ENCODE data around the gene GLDN.

Gene GLDN

DNA sequence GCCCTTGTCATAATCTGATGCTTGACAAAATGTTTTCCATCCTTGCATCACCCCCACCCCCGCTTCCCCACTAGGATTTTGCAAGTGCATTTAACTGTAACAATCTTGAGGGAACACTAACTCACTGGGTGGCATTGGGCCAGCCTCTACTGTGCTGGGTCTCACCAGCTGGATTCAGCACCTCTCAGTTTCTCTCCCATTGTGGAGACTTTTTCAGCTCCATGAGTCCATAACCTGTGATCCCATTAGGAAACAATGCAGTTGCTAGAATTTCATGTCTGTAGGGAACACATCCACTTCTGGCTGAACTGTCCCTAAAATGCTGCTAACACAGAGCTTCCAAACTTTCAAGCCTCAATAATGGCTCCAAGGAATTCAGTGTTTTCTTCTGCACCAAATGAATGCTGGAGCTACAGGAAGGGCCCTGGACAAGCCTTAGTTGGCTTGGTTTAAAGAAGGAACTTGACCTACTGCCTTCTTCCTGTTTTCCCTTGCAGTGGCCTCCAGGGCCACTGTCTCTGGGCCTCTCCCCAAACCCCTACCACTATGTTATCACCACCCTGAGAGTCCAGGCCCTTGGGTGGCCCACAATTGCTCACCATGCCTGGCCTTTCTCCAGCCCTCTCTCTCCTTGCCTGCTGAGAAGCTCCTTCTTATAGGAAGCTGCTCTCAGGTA is 18.7 kb upstream of the GLDN start:
- no peak for DNase-seq (ENCODE audit: low spot score)

DNA sequence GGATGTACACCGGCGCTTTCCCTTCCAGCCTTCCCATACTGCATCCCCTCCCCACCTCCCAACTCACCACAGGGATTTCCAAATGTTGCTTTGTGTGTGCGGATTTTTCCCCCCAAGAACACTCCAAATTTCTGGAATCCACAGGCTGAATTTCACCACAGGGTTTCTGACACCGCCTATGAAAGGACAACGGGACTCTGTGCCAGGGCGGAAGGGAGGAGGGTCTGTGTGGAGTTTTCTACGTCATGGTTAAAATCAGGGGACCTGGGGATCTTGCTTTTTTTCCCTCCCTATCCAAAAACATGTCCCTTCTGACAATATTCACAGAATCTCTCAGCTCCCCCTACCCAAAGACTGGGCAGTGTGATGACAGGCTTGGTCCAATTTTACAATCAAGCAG is 17.7 kb upstream of the GLDN start:
- DNase-seq (ENCODE audit: low spot score) = no peak

DNA sequence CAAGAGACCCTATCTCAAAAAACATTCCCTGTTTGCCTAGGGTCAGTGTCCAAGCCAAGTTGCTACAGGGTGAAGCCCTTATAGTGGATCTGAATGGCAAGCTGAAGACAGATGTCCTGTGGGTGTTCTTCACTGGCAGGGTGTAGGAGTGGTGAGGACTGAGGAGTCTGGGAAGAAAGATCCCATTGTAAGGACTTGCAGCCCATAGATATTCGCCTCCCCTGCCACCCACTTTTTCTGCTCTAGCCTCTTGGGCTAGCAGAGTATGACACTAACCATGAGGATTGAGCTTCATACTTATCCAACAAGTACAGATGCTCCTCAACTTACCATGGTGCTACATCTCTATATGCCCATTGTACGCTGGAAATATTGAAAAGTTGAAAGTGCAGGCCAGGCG is 16.3 kb upstream of the GLDN start:
- DNase-seq (ENCODE audit: low spot score) = no peak

DNA sequence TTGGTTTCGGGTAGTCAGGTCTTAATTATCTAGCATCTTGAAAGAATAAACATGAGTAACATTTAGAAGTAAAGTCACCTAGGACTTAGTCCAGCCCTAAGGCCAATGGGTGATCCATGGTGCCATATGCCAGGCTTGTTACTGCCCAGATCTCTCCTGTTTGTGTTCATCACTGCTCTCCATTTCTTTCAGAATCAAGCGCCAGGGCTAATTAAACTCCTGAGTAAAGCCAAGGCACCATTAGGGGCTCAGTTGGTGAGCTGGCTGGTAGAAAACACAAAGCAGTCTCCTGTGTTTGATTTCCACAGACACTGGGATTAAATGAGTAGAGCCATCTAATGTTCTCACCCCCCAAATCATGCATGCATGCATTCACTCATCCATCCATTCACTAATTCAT is 14.4 kb upstream of the GLDN start:
- no peak for DNase-seq (ENCODE audit: low spot score)

DNA sequence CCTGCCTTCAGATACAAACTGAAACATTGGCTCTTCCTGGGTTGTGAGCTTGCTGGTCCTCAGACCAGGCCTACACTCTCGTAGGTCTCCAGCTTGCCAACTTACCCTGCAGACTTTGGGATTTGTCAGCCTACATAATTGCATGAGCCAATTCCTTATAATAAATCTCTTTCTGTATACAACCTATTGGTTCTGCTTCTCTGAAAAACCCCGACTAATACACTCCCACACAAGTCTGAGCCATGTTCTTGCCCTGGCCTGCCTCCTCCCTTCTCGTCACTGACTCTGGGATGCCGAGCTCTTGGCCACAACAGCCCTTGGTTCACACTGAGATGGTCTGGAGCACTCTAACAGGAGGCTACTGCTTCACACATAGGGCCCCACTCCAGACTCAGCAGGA is 12.5 kb upstream of the GLDN start:
- DNase-seq (ENCODE audit: low spot score) = no peak

DNA sequence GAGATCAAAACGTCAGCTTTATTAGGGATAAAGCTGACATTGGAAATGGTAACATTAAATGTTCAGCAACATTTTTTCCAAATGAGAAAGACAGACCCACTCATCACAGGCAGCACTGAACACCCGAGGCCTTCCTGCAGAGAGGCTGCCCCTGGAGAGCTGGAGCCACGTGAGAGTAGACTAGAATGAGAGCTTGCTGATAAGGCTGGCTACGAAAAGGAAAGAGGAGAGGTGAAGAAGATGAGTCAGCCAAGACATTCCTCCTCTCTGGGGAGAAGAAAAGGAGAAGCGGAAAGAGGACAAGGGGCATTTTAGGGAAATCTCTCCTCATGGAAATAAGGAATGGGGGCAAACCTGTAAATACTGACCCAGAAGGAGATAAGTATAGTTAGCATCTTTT is 10.3 kb upstream of the GLDN start:
- no peak for DNase-seq (ENCODE audit: low spot score)

DNA sequence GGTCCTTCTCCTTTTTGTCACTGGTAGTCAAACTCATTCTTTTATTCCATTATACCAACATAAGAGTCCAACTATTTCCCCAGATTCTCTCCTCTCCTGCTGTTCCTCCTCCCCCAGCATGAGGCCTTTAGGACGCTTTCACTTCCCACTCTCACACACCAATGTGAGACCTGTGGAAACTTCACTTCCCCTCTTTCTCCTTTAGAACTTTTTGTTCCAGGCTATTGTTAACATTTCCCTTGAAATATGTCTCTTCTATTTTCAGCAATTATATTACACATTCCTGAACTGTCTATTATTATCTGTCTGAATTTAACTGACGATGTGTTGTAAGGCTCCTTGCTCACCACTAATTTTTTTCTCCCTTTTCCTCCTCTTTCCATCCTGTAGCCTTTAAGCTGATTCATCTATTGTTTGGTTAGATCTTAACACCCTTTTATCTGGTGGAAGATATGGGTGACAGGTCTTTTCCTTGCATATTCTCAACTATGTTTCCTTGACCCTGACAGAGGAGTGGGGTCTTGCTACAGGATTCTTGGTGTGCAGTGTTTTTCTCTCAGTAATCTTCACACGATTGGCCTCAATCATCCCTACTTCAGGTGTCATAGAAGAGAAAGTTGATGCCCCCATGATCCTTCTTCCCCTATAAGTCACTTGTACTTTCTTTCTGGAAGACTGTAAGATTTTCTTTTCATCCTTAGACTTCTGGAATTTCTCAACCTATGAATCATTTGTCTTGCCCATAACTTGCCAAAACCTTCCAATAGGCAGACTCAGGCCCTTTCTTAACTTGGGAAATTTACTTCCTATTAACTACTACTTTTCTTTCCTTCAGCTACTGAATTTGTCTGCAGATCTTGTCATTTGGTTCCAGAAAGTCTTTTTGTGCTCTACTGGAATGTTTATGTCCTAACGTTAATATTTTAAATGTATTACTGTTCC is 9.0 kb upstream of the GLDN start:
- DNase-seq (ENCODE audit: low spot score) = no peak

DNA sequence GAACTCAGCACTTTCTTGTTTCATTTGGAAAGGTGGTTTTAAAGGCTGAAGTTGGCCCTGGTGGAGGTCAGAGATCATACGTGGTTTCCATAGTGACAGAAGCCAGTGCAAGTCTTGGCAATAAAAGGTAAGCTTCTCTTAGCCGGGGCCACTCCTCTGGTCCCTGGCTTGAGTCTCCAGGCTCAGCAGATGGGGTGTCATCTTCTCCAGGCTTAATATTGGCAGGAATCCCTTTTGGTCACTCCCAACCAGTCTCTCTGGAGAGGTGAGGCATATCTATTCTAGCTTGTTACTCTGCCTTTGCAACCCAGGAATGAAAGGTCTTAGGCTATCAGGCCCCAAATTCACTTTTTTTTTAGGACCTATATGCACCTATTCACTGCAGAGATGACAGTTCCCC is 7.9 kb upstream of the GLDN start:
- DNase-seq (ENCODE audit: low spot score) = no peak

DNA sequence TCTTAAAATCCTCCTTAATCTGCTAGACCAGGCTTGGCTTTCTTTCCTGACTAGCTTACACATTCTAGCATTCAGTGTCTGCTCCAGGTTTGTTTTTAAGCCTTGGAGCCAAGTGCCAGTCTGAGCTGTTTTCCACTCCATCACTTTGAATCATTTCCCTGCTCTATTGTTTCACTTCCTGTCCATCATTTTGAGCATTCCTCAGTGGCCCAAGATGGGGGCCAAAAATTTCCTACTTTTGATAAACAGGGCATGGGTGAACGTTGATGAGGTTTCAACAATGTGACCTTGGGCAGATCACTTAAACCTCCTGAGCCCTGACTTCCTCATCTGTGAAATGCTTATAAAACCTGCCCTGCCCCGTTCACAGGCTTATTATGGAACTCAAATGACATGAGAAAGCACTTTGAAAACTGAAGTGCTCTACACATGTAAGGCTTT is 7.4 kb upstream of the GLDN start:
- DNase-seq (ENCODE audit: low spot score) = no peak

DNA sequence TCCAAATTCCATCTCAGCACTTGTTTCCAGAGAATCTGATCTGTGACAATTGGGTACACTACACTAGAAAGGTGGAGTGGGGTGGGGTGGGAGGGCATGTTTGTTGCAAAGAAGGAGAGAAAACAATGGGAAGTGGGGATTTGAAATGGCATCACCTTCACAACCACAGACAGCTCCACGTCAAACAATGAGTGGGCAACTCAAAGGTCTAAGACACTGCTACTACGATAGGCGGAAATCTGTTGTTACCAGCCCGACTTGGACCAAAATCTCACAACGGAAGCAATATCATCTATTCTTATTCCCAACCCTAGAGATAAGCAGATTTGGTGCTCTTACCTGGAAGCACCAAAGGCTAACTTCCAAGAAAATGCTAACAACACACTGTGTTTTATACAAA is 6.4 kb upstream of the GLDN start:
- DNase-seq (ENCODE audit: low spot score) = no peak

DNA sequence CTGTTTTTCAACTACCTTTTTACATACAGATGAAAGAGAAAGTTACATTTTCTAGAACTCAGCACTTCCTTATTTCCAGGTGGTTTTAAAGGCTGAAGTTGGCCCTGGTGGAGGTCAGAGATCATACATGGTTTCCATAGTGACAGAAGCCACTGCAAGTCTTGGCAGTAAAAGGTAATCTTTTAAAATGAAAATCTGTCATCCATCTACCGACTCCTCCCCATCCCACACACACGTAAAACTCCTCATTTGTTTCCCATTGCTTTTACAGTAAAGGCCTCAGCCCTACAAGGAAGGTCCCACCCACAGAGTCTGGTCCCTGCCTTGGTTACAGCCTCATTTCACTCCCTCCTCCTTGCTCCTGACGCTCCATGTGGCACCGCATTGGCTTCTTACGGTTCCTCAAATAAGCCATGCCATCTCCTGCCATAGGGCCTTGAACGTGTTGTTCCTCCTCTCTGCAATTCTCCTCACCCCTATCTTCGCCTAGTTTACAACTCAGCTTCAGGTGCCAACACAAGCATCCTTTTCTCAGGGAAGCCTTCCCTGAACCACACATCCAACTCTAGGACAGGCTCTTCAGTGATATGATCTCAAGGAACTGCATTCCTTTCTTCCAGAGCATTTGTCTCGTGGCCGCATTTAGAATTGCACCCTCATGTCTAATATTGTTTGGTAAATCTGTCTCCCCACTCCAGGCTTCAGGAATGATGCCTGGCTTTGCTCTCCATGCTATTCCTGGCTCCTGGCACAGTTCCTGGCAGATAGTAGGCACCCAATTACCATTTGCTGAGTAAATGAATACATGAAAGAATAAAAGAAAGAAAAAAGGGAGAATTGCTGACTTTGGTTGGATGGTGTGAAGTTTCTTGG is 5.7 kb upstream of the GLDN start:
- no peak for DNase-seq (ENCODE audit: low spot score)

DNA sequence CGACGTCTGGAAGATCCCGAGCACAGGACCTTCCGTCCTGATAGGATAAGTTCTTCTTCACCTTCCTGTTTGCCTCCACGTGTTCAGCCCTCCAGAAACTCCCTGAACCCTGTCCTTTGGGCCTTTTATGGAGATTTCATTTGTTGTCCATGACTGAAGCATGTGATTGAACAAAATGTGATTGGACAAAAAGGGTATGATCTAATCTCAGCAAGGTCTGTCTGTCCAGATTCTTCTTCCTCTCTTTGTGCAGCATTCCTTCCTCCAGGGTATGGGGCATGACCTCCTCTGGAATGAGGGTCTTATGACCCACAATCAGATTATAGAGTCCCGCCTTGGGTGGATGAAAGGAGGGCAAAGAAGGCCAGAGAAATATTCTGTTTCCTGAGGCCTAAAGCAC is 3.0 kb upstream of the GLDN start, which contains the start of gene CYP19A1:
CYP19A1 (minus strand) TSS at position 101 of the 400 bp plus-strand sequence. CDS start 95,684 bp downstream, outside the sequence.
- DNase-seq (ENCODE audit: low spot score) = no peak

DNA sequence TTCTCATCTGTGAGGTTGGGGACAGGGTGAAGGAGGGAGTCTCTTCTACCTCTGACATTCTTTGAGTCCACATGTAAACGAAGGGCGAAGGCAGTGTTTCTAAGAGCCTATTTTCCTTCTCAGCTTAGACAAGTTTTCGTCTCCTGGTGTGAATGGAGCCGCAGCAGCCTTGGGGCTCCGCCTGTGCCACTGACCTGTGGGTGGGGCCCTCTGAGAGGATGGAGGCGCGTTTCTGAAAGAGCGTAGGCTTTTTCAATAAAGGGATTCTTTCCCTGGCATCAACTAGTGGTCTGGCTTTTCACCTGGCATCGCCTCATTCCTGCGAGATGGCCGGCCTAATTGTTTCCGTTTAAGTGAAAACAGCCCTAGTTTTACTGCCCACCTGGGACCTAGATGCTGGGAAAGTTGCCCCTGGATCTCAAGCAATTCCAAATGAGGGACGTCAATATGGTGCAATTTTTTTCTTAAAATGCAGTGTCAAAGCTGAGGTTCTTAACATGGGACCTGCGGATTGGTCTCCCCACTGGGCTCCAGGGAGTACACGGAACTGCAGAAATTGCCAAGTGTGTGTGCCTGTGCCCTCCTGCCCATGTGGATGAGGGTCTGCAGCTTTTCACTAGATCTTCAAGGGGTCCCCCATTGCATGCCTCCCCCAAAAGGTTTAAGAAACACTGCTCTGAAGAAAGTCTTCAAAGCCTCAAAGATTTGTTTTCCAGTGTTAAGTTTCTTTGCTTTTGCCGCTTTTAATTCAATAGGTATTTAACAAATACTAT is 958 bp downstream of the GLDN start:
- DNase-seq (ENCODE audit: low spot score) = no peak

DNA sequence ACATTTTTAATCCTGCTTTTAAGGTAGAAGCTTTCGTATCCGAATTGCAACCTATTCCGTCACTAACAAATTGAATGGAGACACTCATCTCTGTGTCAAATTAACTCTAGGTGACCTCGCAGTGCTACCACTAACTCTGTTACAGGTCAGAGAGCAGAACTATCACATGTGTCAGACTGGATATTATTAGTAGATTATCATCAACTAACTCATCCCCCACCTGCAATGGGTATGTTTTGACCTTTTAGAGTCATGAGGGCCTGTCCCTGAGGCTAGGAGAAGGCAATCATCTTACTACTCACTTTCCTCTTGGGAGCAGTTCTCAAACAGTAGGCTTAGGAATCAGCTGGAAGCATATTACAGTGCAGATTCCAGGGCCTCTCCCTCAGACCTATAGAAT is 2.0 kb downstream of the GLDN start:
- no peak for DNase-seq (ENCODE audit: low spot score)

DNA sequence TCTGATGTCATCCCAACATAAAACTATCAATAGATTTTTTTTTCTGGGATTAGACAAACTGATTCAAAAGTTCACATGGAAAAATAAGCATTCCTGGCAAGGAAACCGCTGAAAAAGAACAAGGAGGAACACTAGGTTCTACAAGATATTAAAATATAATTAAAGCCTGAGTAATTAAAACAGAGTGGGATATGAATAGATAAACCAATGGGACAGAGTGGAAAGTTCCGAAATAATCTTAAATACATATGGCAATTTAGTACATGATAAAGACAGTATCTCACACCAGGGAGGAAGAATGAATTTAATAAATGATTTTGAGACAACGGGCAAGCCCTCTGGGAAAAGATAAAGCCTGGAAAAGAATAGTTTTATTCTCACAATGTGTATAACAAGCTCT is 4.7 kb downstream of the GLDN start:
- no peak for DNase-seq (ENCODE audit: low spot score)

DNA sequence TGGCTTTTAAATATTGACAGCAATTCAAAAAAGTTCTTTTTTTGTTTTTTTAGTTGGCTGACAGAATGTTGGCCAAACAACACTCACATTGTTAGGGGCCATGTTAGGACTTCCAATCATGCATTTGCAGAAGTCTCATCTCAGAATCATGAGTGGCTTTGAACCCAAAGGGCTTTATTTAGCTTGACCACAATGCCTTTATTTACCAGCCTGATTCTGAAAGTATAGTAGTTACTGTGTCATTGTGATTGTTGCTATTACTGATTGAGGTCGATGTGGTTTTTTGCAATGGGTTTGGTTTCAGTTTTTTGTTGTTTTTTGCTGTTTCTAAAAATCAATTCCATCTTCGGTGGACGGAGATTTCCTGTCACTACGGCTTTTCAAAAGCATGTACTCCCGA is 7.2 kb downstream of the GLDN start:
- peak; percentile 87 for DNase-seq (ENCODE audit: low spot score)

DNA sequence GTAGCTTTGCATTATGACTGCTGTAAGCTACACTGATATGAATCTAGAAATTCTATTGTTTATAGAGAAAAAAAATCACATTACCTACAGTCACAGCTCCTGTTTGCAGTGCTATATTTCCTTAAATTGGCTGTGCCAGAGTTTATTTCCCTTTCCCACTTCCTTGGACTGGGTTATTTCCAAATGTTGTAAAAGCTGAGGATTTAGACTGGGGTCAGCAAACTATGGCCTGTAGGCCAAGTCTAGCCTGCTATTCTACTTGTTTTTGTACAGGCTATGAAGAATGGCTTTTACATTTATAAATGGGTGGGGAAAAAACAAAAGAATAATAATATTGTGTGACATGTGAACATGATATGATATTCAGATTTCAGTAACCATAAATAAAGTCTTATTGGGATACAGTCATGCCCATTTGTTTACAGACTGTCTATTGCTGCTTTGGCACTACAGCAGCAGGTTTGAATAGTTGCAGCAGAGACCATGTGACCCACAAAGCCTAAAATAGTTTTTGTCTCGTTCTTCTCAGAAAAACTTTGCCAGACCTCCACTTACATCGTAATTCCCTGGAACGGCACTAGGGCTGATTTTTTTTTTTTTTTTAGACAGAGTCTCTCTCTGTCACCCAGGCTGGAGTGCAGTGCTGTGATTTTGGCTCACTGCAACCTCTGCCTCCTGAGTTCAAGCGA is 7.8 kb downstream of the GLDN start:
- no peak for DNase-seq (ENCODE audit: low spot score)

DNA sequence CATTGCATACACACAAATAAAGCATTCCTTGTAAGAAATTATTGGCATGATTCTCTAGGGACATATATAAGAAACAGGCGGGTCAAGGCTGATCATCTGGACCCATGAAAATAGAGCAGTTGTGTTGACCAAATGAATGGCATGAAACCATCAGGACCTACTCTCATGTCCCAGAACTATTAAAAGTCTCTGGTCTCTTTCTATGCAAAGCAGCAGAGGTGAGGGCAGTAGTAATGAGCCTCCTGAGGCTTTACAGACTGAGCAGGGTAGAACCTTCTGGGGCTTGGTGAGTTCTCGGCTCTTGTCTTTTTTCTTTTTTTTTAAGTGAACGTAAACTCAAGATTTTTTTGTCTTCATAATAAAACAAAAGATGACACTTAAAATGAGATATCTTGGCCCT is 9.3 kb downstream of the GLDN start:
- no peak for DNase-seq (ENCODE audit: low spot score)

DNA sequence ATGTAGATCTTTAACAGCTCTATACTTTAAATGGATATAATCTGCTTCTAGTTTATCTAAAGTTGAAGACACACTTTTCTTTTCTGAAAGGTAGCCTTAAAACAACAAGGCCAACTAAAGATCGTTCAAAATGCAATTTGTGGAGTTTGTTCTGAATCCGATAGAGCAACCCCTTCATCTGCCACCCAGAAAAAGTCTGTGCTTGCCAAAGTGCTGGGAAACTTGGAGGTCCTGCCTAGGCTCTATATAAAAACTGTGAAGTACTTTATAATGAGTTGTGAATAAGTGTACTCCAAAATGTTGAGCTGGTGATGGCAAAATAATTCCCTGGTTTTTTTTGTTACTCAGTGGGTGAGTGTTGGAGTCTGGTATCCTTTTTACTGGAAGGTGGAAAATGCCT is 12.5 kb downstream of the GLDN start:
- no peak for DNase-seq (ENCODE audit: low spot score)

DNA sequence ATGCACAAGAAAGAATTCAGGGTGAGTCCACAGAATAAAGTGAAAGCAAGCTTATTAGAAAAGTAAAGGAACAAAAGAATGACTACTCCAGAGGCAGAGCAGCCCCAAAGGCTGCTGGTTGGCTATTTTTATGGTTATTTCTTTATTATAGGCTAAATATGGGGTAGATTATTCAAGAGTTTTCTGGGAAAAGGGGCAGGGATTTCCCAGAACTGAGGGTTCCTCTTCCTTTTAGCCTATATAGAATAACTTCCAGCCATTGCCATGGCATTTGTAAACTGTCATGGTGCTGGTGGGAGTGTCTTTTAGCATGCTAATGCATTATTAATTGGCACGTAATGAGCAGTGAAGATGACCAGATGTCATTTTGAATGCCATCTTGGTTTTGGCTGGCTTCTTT is 13.6 kb downstream of the GLDN start:
- DNase-seq (ENCODE audit: low spot score) = no peak

DNA sequence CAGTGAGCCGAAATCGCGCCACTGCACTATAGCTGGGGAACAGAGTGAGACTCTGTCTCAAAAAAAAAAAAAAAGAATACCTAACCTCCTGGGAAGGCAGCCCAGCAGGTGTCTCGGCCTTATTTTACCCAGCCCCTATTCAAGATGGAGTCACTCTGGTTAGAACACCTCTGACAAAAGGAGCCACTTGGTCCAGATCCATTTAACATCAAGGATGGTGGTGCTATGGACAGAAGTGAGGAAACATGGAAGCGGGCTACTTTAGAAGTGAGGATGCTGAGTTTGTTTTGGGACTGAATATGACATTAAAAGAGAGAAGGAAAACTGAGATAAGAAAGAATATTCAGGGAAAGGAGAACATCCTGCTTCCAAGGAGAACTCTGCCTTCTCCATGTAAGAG is 14.7 kb downstream of the GLDN start:
- DNase-seq (ENCODE audit: low spot score) = no peak
